Muscle of leg (tissue), 11 donors: ENCODE results near the gene EFCAB5. TPM values are rescaled to one million over a fixed set of nuclear protein-coding genes. Genes with fewer than 3 reads are reported as not detected.
"Not testable (repeated sequence)": the region's sequence is repeated elsewhere in the genome, so short reads cannot be mapped to it uniquely, and the experiment has no call there.

Experiments
- DNase-seq: peaks from one replicate; pipeline ENCODE4 v3.0.0; 2013
- H3K27ac ChIP-seq: one replicate; pipeline ENCODE4 v1.5.1; 2013; ENCODE audit warnings: mild to moderate bottlenecking, low read length, control low read depth
- H3K27me3 ChIP-seq: one replicate; pipeline ENCODE4 v1.6.1; 2013; ENCODE audit warnings: low read length; ENCODE audit not compliant: control insufficient read depth, insufficient read depth
- H3K36me3 ChIP-seq: one replicate; pipeline ENCODE4 v1.6.1; 2013; ENCODE audit warnings: low read length; ENCODE audit not compliant: control insufficient read depth, insufficient read depth
- H3K4me1 ChIP-seq: one replicate; pipeline ENCODE4 v1.6.1; 2013; ENCODE audit warnings: low read length; ENCODE audit not compliant: control insufficient read depth, insufficient read depth
- H3K4me3 ChIP-seq: one replicate; pipeline ENCODE4 v1.5.1; 2013; ENCODE audit warnings: low read length, control low read depth
- H3K9me3 ChIP-seq: replicated peaks from 2 replicates; pipeline ENCODE4 v1.6.1; 2013; ENCODE audit warnings: low read depth, low read length; ENCODE audit not compliant: control insufficient read depth
- whole genome bisulfite sequencing: methylation state at CpG from one replicate; pipeline ENCODE4 v1.1.5; 2013; ENCODE audit warnings: missing lambda C conversion rate; ENCODE audit not compliant: insufficient coverage; 5-methylcytosine and 5-hydroxymethylcytosine counted together
- polyA plus RNA-seq, 8 donors: library from polyadenylated mRNA; unstranded; fragments of 120-200 nt; gene quantifications; one replicate each; pipeline versions ENCODE4 v1.2.1 to v1.2.3, GENCODE V29; 2013; ENCODE audit warnings: inconsistent platforms in 1 of 8, low replicate concordance in 1 of 8; ENCODE audit not compliant: insufficient read length in 8 of 8, insufficient read depth in 1 of 8
- total RNA-seq: library from RNA; stranded (reverse); fragments of 120-200 nt; gene quantifications from one replicate; pipeline ENCODE4 v1.2.4, GENCODE V29; 2013

EFCAB5 gene
- total and polyA plus RNA-seq, 9 donors = 0.62 to 1.8 (median 1.1) TPM

GRCh38 chr17:30116661-30117551 lies 175.5 kb downstream of the EFCAB5 start, which contains the start of gene NSRP1:
NSRP1 (plus strand) TSS chr17:30116816; CDS start chr17:30116844, 28 bp downstream.
- Histone ChIP-seq H3K27me3 (no peaks in the 10 kb centered on the region), H3K4me1 (no peaks in the 10 kb centered on the region), H3K36me3 (peaks cover 6% of the 10 kb centered on the region), H3K9me3 (no peaks in the 10 kb centered on the region), H3K4me3 (peak within 1 kb of the TSS; percentile 91), H3K27ac (peak within 1 kb of the TSS; percentile 100)
- under 1% methylated on average over 35 of the region's 47 CpGs for WGBS
- peak; percentile 98 for DNase-seq

DNA sequence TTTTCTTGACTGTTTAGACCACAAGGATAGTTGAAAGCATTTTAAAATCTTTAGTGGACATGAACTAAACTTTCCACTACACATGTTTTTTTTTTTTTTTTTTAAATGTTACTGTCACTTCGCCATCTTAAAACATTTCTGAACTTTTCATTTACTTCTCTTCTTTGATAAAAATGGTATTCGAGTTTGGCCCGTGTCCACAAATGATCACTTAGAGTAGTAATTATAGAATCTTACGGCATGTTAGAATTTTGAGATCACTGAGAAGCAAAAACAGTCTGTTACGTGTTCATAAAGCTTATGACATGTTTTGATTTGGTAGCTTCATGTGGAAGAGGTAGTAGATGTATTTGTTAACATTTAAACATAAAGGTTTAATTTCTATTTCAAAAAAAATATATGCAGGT lies 176.2 kb downstream of the EFCAB5 start:
- Histone ChIP-seq H3K27ac (peak overlapping the region; percentile 100), H3K36me3 (peaks cover 8% of the 10 kb centered on the region), H3K27me3 (no peaks in the 10 kb centered on the region), H3K4me1 (no peaks in the 10 kb centered on the region), H3K4me3 (peak overlapping the region; percentile 91), H3K9me3 (no peaks in the 10 kb centered on the region)
- WGBS = no CpG with 5 or more reads among the region's 5 CpGs
- peak; percentile 55 for DNase-seq

- DNase-seq, H3K4me3 ChIP-seq, H3K27ac ChIP-seq, H3K27me3 ChIP-seq, H3K9me3 ChIP-seq, H3K4me1 ChIP-seq: not testable (repeated sequence)
- peaks cover 11% of the 10 kb centered on the region for H3K36me3 ChIP-seq
- 89% methylated on average over 5 of the region's 7 CpGs for WGBS
Observed at GRCh38 chr17:30118635-30119034, 177.2 kb downstream of the EFCAB5 start.

DNA sequence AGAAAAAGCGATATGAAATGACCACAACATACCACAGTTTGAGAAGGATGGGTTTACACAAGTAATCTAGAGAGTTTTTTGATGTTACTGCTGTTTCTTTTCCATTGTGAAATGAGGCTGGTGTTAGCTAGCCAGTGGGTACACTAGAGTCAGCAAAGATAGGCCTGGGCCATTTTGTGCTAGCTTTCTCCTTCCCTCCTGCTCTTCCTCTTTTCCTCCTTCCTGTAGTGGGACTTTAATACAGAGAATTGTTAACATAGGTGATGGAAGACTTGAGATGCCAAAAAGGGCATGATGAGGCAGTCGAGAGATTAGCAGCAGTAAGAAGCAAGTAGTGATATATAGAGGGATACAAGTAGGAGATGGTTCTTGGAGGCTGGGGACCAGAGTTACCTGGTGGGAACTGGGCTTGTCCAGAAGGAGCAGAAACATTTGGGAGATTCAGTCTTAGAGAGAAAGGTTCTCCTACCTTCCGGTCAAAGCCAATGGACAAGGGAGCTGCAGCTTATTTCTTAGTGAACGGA lies 182.9 kb downstream of the EFCAB5 start:
- Histone ChIP-seq H3K27ac (no peak overlapping the region), H3K9me3 (no peaks in the 10 kb centered on the region), H3K36me3 (peaks cover 15% of the 10 kb centered on the region), H3K4me1 (no peaks in the 10 kb centered on the region), H3K27me3 (no peaks in the 10 kb centered on the region), H3K4me3 (no peak overlapping the region)
- WGBS = 86% methylated on average over 1 of the region's 4 CpGs
- DNase-seq = no peak

DNA sequence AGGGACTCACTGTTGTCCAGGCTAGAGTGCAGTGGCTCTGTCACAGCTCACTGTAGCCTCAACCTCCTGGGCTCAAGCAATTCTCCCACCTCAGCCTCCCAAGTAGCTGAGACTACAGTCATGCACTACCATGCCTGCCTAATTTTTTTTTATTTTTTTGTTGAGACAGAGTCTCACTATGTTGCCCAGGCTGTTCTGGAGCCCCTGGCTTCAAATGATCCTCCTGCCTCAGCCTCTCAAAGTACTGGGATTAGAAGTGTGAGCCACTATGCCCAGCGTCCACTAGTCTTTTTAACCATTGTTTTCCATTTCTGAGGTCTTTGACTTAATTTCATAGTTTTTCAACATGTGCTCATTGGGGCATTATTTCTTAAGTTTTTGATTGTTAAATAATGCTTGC lies 188.7 kb downstream of the EFCAB5 start:
- Histone ChIP-seq H3K4me3 (no peak overlapping the region), H3K27ac (no peak overlapping the region), H3K36me3 (peaks cover 12% of the 10 kb centered on the region), H3K4me1 (no peaks in the 10 kb centered on the region), H3K9me3 (no peaks in the 10 kb centered on the region), H3K27me3 (no peaks in the 10 kb centered on the region)
- no CpG with 5 or more reads among the region's 1 CpG for WGBS
- no peak for DNase-seq

DNA sequence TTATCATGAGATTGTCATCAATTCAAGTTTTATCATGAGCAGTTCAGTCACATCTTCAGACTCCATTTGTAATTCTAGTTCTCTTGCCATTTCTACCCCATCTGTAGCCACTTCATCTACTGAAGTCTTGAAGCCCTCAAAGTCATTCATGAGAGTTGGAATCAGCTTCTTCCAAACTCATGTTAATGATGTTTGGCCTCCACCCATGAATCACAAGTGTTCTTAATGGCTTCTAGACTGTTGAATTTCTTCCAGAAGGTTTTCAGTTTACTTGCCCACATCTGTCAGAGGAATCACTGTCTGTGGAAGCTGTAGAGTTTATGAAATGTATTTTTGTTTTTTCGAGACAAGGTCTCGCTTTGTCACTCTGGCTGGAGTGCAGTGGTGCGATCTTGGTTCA lies 191.2 kb downstream of the EFCAB5 start:
- peaks cover 11% of the 10 kb centered on the region for H3K36me3 ChIP-seq

GRCh38 chr17:30133197-30133596 lies 191.8 kb downstream of the EFCAB5 start:
- no peaks in the 10 kb centered on the region for H3K9me3 ChIP-seq
- no peak for DNase-seq
- no peaks in the 10 kb centered on the region for H3K4me1 ChIP-seq
- no peak overlapping the region for H3K27ac ChIP-seq
- WGBS = 100% methylated on average over 1 of the region's 3 CpGs
- peaks cover 8% of the 10 kb centered on the region for H3K36me3 ChIP-seq
- no peaks in the 10 kb centered on the region for H3K27me3 ChIP-seq
- no peak overlapping the region for H3K4me3 ChIP-seq

More for the DNA sequence above, 191.2 kb downstream of the EFCAB5 start:
- Histone ChIP-seq H3K4me3 (no peak overlapping the region), H3K27ac (no peak overlapping the region), H3K9me3 (no peaks in the 10 kb centered on the region), H3K27me3 (no peaks in the 10 kb centered on the region), H3K4me1 (no peaks in the 10 kb centered on the region)
- WGBS = no CpG with 5 or more reads among the region's 3 CpGs
- DNase-seq = no peak

GRCh38 chr17:30134551-30134950 lies 193.1 kb downstream of the EFCAB5 start:
- no peaks in the 10 kb centered on the region for H3K4me1 ChIP-seq
- no peak overlapping the region for H3K27ac ChIP-seq
- H3K9me3 ChIP-seq = no peaks in the 10 kb centered on the region
- no peak for DNase-seq
- H3K36me3 ChIP-seq = peaks cover 8% of the 10 kb centered on the region
- H3K27me3 ChIP-seq = no peaks in the 10 kb centered on the region
- H3K4me3 ChIP-seq = no peak overlapping the region

DNA sequence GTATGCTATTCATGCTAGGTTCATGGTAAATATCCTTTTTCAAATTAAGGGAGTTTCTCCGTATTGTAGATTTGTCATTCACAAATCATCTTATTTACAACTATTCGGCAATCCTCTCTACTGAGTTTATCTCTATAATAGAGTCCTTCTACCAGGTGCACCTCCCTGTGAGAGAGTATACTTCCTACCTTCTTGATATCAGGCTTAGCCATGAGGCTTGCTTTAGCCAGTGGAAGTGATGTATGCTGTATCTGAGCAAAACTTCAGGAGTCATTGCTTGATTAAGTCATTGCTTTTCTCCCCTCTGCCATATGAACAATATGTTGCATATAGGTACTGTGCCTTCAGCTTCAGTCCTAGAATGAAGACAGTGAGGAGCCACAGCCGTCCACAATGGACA lies 195.7 kb downstream of the EFCAB5 start:
- DNase-seq = no peak
- Histone ChIP-seq H3K4me1 (no peaks in the 10 kb centered on the region), H3K27me3 (no peaks in the 10 kb centered on the region), H3K36me3 (peaks cover 8% of the 10 kb centered on the region), H3K27ac (no peak overlapping the region), H3K9me3 (no peaks in the 10 kb centered on the region), H3K4me3 (no peak overlapping the region)
- no CpG with 5 or more reads among the region's 3 CpGs for WGBS

DNA sequence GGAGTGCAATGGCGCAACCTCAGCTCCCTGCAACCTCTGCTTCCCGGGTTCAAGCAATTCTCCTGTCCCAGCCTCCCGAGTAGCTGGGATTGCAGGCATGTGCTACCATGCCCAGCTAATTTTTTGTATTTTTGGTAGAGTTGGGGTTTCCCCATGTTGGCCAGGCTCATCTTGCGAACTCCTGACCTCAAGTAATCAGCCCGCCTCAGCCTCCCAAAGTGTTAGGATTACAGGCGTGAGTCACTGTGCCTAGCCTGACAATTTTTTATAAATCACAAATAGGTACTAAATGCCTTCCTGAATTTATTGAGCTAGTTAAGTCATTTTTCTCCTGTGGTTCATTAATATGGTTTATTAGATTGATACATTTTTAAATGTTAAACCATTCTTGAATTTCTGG lies 206.4 kb downstream of the EFCAB5 start:
- H3K27me3 ChIP-seq, H3K36me3 ChIP-seq, DNase-seq, H3K9me3 ChIP-seq, H3K4me3 ChIP-seq, H3K27ac ChIP-seq, H3K4me1 ChIP-seq: not testable (repeated sequence)
- no CpG with 5 or more reads among the region's 6 CpGs for WGBS
